Measurements from ENCODE around the gene SUPT3H. TPM values are rescaled to one million over a fixed set of nuclear protein-coding genes. Genes with fewer than 3 reads are reported as not detected.
A peak's percentile ranks its signal among the peaks of the same experiment; 100 is the strongest.

Gene SUPT3H
- total RNA-seq, 1 donor from 2014 or later: 2.6 TPM

DNA sequence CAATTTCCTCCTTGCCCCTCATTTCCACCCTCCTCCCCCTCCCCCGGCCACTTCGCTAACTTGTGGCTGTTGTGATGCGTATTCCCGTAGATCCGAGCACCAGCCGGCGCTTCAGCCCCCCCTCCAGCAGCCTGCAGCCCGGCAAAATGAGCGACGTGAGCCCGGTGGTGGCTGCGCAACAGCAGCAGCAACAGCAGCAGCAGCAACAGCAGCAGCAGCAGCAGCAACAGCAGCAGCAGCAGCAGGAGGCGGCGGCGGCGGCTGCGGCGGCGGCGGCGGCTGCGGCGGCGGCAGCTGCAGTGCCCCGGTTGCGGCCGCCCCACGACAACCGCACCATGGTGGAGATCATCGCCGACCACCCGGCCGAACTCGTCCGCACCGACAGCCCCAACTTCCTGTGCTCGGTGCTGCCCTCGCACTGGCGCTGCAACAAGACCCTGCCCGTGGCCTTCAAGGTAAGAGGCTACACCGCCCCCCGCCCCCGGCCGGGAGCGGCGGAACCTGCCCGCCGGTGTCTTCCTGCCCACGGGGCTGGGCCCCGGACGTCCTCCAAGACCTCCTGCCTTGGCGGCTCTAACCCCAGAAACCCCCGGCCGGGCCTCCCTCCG, 44.9 kb upstream of the SUPT3H start:
- H3K36me3 ChIP-seq: no peaks in the 10 kb centered on the region
- H3K27me3 ChIP-seq (ENCODE audit: low read depth): peaks cover 67% of the 10 kb centered on the region
- DNase-seq: peak; percentile 39
- no peaks in the 10 kb centered on the region for H3K9me3 ChIP-seq (replicated peaks)
- H3K27ac ChIP-seq (replicated peaks): peak overlapping the region; percentile 43
- peak overlapping the region; percentile 75 for H3K4me3 ChIP-seq
- H3K4me1 ChIP-seq: peaks cover 45% of the 10 kb centered on the region
- intact Hi-C loops (cut with micrococcal nuclease): no loop called here
- TF ChIP-seq, protein P1, sequence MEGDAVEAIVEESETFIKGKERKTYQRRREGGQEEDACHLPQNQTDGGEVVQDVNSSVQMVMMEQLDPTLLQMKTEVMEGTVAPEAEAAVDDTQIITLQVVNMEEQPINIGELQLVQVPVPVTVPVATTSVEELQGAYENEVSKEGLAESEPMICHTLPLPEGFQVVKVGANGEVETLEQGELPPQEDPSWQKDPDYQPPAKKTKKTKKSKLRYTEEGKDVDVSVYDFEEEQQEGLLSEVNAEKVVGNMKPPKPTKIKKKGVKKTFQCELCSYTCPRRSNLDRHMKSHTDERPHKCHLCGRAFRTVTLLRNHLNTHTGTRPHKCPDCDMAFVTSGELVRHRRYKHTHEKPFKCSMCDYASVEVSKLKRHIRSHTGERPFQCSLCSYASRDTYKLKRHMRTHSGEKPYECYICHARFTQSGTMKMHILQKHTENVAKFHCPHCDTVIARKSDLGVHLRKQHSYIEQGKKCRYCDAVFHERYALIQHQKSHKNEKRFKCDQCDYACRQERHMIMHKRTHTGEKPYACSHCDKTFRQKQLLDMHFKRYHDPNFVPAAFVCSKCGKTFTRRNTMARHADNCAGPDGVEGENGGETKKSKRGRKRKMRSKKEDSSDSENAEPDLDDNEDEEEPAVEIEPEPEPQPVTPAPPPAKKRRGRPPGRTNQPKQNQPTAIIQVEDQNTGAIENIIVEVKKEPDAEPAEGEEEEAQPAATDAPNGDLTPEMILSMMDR (IDR thresholded peaks at IDR 0.05; ENCODE audit: borderline replicate concordance): no peak

DNA sequence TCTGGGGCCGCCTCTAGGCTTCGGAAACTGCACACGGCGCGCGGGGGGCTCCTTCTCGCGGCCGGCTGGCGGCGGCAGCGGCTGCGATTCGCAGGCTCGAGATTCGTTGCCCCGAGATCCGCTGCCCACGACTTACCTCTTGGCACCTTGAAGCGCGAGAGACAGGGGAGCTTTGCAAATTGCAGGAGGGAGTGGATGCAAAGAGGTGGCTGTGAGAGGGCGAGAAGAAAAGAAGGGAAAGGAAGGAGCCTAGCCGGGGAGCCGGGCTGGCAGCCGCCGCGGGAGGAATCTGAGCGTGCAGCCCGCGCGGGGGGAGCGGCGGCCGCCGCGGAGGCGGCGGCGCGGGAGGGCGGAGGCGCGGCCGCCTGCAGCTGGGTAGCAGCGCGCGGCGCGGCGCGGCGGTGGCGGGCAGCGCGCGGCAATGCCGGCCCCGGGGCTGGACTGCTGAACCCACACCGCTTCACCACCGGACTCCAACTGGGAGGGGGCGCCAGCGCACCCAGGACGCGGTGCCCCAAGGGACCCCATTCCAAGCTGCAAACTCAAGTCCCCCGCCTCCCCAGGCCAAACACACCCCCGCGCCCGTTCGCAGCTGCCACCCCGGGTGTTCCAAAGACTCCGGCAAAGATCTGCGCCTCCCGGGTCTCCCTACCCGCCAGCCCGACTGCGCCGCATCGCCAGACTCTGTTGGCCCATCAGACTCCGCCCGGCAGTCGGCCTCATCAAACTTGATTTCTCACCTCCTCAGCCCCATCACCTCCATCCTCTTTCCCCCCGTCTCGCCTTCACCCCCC, 44.2 kb upstream of the SUPT3H start:
- DNase-seq: peak; percentile 54
- TF ChIP-seq, protein P1 (IDR thresholded peaks at IDR 0.05; ENCODE audit: borderline replicate concordance): peak; percentile 24
- no peaks in the 10 kb centered on the region for H3K9me3 ChIP-seq (replicated peaks)
- H3K36me3 ChIP-seq: no peaks in the 10 kb centered on the region
- peak overlapping the region; percentile 43 for H3K27ac ChIP-seq (replicated peaks)
- peaks cover 72% of the 10 kb centered on the region for H3K27me3 ChIP-seq (ENCODE audit: low read depth)
- peaks cover 45% of the 10 kb centered on the region for H3K4me1 ChIP-seq
- H3K4me3 ChIP-seq: peak overlapping the region; percentile 75
- intact Hi-C loops (cut with micrococcal nuclease): no loop called here

DNA sequence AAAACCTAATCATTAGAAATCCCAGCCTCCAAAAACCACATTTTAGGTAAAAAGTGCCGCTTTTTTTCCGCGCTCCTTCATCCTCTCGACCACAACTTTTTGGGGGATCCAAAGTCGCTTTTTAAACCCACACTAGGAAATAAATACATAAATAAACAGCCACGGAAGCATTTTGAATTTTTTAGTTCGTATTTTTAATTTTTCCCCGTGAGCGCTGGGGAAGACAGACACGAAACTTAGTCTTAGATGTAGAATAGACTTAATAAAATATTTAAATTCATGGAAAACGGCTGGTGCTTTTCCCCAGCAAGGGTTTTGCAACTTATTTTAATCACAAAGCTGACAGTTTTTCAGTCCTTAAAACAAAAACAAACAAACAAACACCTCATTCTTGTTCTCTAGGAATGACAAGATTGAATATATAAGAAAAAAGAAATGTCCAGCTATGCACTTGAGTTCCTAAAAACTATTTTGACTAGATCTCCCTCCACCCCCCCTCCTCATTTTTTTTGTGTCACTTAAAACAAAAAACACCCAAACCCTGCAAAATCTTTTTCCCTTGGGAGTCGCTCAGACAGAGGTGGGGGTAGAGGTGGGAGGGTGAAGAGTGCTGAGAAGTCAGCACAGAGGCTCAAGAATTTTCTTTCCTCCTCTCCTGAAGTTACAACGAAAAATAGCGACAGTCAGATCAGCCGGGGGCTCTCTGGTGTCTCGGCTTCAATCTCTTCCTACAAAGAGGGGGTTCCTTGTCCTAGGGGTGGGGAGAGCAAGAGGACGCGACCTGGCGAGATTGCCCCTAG, 43.4 kb upstream of the SUPT3H start:
- TF ChIP-seq, protein P1 (IDR thresholded peaks at IDR 0.05; ENCODE audit: borderline replicate concordance): no peak
- intact Hi-C loops (cut with micrococcal nuclease): no loop called here
- Histone ChIP-seq H3K9me3 (replicated peaks) (no peaks in the 10 kb centered on the region), H3K27me3 (ENCODE audit: low read depth) (peaks cover 77% of the 10 kb centered on the region), H3K27ac (replicated peaks) (no peak overlapping the region), H3K36me3 (no peaks in the 10 kb centered on the region), H3K4me1 (peaks cover 45% of the 10 kb centered on the region), H3K4me3 (peak overlapping the region; percentile 75)
- no peak for DNase-seq

DNA sequence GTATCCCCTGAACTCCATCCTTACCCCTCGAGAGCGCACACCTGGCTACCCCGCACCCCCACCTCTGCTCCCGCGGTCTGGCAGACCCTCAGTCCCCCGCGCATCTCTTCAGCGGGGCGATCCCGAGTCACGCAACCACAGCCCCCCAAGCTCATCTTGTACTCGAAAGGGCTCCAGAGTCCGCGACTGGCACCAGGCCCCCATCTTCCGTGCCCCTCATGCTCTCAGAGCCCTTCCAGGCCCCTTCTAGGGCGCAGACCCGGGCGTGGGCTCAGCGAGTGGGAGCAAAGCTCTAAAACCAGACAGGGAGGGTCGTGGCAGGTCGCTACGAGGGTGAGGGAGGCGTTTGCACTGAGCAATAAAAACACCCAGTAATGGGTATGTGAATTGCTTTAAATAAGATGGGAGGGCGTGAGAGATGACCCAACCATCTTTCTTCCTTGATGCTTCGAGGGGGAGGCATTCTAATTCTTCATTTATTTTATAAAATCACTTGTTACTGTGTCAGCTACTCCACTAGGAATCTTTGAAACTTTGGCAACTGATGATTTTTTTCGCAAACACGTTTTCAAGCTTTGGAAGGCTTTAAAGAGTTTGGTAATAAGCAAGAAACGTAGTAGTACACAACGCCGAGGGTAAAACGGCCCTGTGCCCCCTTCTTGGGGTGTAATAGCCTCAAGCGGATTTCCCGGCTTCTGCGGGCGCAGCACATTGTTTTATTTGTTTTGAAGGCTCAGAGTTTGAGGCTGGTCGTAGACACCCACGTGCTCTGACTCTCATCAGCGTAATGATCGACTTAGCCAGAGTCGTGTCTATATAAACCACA, 42.6 kb upstream of the SUPT3H start:
- Histone ChIP-seq H3K27ac (replicated peaks) (no peak overlapping the region), H3K36me3 (no peaks in the 10 kb centered on the region), H3K4me3 (peak overlapping the region; percentile 75), H3K4me1 (peaks cover 45% of the 10 kb centered on the region), H3K27me3 (ENCODE audit: low read depth) (peaks cover 85% of the 10 kb centered on the region), H3K9me3 (replicated peaks) (no peaks in the 10 kb centered on the region)
- intact Hi-C loops (cut with micrococcal nuclease): no loop called here
- TF ChIP-seq, protein P1 (IDR thresholded peaks at IDR 0.05; ENCODE audit: borderline replicate concordance): no peak
- peak; percentile 13 for DNase-seq
